Rectal smooth muscle tissue (tissue), 1 donor: ENCODE results near the gene HSPA12A.

ENCODE experiments used
- H3K27ac ChIP-seq: one replicate; pipeline ENCODE4 v1.7.0; 2013; ENCODE audit warnings: low read depth, low read length, inconsistent platforms
- H3K27me3 ChIP-seq: one replicate; pipeline ENCODE4 v1.7.0; 2013; ENCODE audit warnings: low read length; ENCODE audit not compliant: control insufficient read depth, insufficient read depth
- H3K36me3 ChIP-seq: one replicate; pipeline ENCODE4 v1.7.0; 2013; ENCODE audit warnings: low read length; ENCODE audit not compliant: control insufficient read depth, insufficient read depth
- H3K4me1 ChIP-seq: one replicate; pipeline ENCODE4 v1.7.0; 2013; ENCODE audit warnings: low read length; ENCODE audit not compliant: control insufficient read depth, insufficient read depth
- H3K4me3 ChIP-seq: one replicate; pipeline ENCODE4 v1.7.0; 2013; ENCODE audit warnings: low read length
- H3K9ac ChIP-seq: one replicate; pipeline ENCODE4 v1.7.0; 2013; ENCODE audit warnings: low read length

The HSPA12A gene

GRCh38 chr10:116672891-116673290 lies 69.5 kb downstream of the HSPA12A start:
- Histone ChIP-seq H3K36me3 (no peaks in the 10 kb centered on the region), H3K4me3 (no peak overlapping the region), H3K9ac (no peak overlapping the region), H3K4me1 (no peaks in the 10 kb centered on the region), H3K27me3 (no peaks in the 10 kb centered on the region), H3K27ac (no peak overlapping the region)

- H3K9ac ChIP-seq, result no peak overlapping the region
- H3K36me3 ChIP-seq, result no peaks in the 10 kb centered on the region
- H3K27ac ChIP-seq, result no peak overlapping the region
- H3K27me3 ChIP-seq, result no peaks in the 10 kb centered on the region
- no peak overlapping the region for H3K4me3 ChIP-seq
- H3K4me1 ChIP-seq, result no peaks in the 10 kb centered on the region
Measured at GRCh38 chr10:116671274-116671926, 71.0 kb downstream of the HSPA12A start.

GRCh38 chr10:116670706-116671105 lies 71.7 kb downstream of the HSPA12A start:
- Histone ChIP-seq H3K4me1 (no peaks in the 10 kb centered on the region), H3K27me3 (no peaks in the 10 kb centered on the region), H3K4me3 (no peak overlapping the region)

GRCh38 chr10:116669832-116670644 lies 72.3 kb downstream of the HSPA12A start:
- no peak overlapping the region for H3K27ac ChIP-seq
- H3K36me3 ChIP-seq, result no peaks in the 10 kb centered on the region
- no peaks in the 10 kb centered on the region for H3K4me1 ChIP-seq
- no peak overlapping the region for H3K9ac ChIP-seq
- H3K4me3 ChIP-seq, result no peak overlapping the region
- no peaks in the 10 kb centered on the region for H3K27me3 ChIP-seq

More at GRCh38 chr10:116670706-116671105, 71.7 kb downstream of the HSPA12A start:
- no peaks in the 10 kb centered on the region for H3K36me3 ChIP-seq
- no peak overlapping the region for H3K9ac ChIP-seq
- H3K27ac ChIP-seq, result no peak overlapping the region

GRCh38 chr10:116669080-116669479 lies 73.3 kb downstream of the HSPA12A start:
- Histone ChIP-seq H3K9ac (no peak overlapping the region), H3K4me1 (no peaks in the 10 kb centered on the region), H3K27me3 (no peaks in the 10 kb centered on the region), H3K27ac (no peak overlapping the region), H3K4me3 (no peak overlapping the region), H3K36me3 (no peaks in the 10 kb centered on the region)

- Histone ChIP-seq H3K36me3 (no peaks in the 10 kb centered on the region), H3K27ac (no peak overlapping the region), H3K9ac (no peak overlapping the region), H3K4me3 (no peak overlapping the region), H3K4me1 (no peaks in the 10 kb centered on the region), H3K27me3 (no peaks in the 10 kb centered on the region)
Measured at GRCh38 chr10:116668446-116668845, 73.9 kb downstream of the HSPA12A start.

GRCh38 chr10:116668018-116668417 lies 74.3 kb downstream of the HSPA12A start:
- H3K27me3 ChIP-seq, result no peaks in the 10 kb centered on the region
- no peak overlapping the region for H3K9ac ChIP-seq
- H3K4me3 ChIP-seq, result no peak overlapping the region
- H3K36me3 ChIP-seq, result no peaks in the 10 kb centered on the region
- no peaks in the 10 kb centered on the region for H3K4me1 ChIP-seq
- no peak overlapping the region for H3K27ac ChIP-seq

GRCh38 chr10:116667484-116667883 lies 74.9 kb downstream of the HSPA12A start:
- Histone ChIP-seq H3K27ac (no peak overlapping the region), H3K4me1 (no peaks in the 10 kb centered on the region), H3K9ac (no peak overlapping the region), H3K27me3 (no peaks in the 10 kb centered on the region), H3K4me3 (no peak overlapping the region), H3K36me3 (no peaks in the 10 kb centered on the region)

- H3K27me3 ChIP-seq, result no peaks in the 10 kb centered on the region
- H3K36me3 ChIP-seq, result no peaks in the 10 kb centered on the region
- no peak overlapping the region for H3K9ac ChIP-seq
- no peaks in the 10 kb centered on the region for H3K4me1 ChIP-seq
- H3K4me3 ChIP-seq, result peak overlapping the region; percentile 32
- H3K27ac ChIP-seq, result peak overlapping the region; percentile 27
Measured at GRCh38 chr10:116665541-116666125, 76.7 kb downstream of the HSPA12A start.

GRCh38 chr10:116664631-116665030 lies 77.7 kb downstream of the HSPA12A start:
- Histone ChIP-seq H3K27ac (no peak overlapping the region), H3K9ac (no peak overlapping the region), H3K36me3 (no peaks in the 10 kb centered on the region), H3K4me3 (no peak overlapping the region), H3K27me3 (no peaks in the 10 kb centered on the region), H3K4me1 (no peaks in the 10 kb centered on the region)

- Histone ChIP-seq H3K27me3 (no peaks in the 10 kb centered on the region), H3K4me1 (no peaks in the 10 kb centered on the region)
Measured at GRCh38 chr10:116663342-116663741, 79.0 kb downstream of the HSPA12A start.

GRCh38 chr10:116660860-116661259 lies 81.5 kb downstream of the HSPA12A start:
- Histone ChIP-seq H3K9ac (no peak overlapping the region), H3K27me3 (no peaks in the 10 kb centered on the region), H3K36me3 (no peaks in the 10 kb centered on the region), H3K4me1 (no peaks in the 10 kb centered on the region), H3K27ac (no peak overlapping the region), H3K4me3 (no peak overlapping the region)

More at GRCh38 chr10:116663342-116663741, 79.0 kb downstream of the HSPA12A start:
- Histone ChIP-seq H3K4me3 (no peak overlapping the region), H3K27ac (no peak overlapping the region), H3K36me3 (no peaks in the 10 kb centered on the region), H3K9ac (no peak overlapping the region)
